ENCODE results near the gene CBX6. TPM values are rescaled to one million over a fixed set of nuclear protein-coding genes. Genes with fewer than 3 reads are reported as not detected.

Gene CBX6
- total RNA-seq, 1 experiment from 2014 or later = 140 TPM

- H3K27ac Mint-ChIP-seq (ENCODE audit: unreplicated experiment) = peak within 1 kb of the TSS; percentile 77
- TF ChIP-seq, protein P1, sequence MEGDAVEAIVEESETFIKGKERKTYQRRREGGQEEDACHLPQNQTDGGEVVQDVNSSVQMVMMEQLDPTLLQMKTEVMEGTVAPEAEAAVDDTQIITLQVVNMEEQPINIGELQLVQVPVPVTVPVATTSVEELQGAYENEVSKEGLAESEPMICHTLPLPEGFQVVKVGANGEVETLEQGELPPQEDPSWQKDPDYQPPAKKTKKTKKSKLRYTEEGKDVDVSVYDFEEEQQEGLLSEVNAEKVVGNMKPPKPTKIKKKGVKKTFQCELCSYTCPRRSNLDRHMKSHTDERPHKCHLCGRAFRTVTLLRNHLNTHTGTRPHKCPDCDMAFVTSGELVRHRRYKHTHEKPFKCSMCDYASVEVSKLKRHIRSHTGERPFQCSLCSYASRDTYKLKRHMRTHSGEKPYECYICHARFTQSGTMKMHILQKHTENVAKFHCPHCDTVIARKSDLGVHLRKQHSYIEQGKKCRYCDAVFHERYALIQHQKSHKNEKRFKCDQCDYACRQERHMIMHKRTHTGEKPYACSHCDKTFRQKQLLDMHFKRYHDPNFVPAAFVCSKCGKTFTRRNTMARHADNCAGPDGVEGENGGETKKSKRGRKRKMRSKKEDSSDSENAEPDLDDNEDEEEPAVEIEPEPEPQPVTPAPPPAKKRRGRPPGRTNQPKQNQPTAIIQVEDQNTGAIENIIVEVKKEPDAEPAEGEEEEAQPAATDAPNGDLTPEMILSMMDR (IDR thresholded peaks at IDR 0.05; ENCODE audit: unreplicated experiment) = peak; percentile 10
- intact Hi-C loops (cut with micrococcal nuclease; ENCODE audit: unreplicated experiment) = no loop called here
- H3K9me3 Mint-ChIP-seq (ENCODE audit: low read depth, unreplicated experiment) = no peaks in the 10 kb centered on the region
- H3K4me1 Mint-ChIP-seq (ENCODE audit: low read depth, unreplicated experiment) = peaks cover 33% of the 10 kb centered on the region
- BruUV-seq (replicated peaks) = no TSS peak
- peaks cover 88% of the 10 kb centered on the region for H3K27me3 Mint-ChIP-seq (ENCODE audit: unreplicated experiment)
- DNase-seq = peak; percentile 64
- peak within 1 kb of the TSS; percentile 71 for H3K4me3 Mint-ChIP-seq (ENCODE audit: low read depth, unreplicated experiment)
- H3K36me3 Mint-ChIP-seq (ENCODE audit: insufficient read depth, unreplicated experiment) = peaks cover 8% of the 10 kb centered on the region
- CTCF ChIA-PET = interaction anchor here (5.9 kb wide), 1 partner anchor 74 kb away, joined by 49 read pairs; no protein-coding TSS in a partner anchor
Observed at GRCh38 chr22:38843657-38844314, 28.2 kb downstream of the CBX6 start, which contains the start of gene NPTXR. TSS of gene NPTXR (minus strand) at chr22:38844028.

DNA sequence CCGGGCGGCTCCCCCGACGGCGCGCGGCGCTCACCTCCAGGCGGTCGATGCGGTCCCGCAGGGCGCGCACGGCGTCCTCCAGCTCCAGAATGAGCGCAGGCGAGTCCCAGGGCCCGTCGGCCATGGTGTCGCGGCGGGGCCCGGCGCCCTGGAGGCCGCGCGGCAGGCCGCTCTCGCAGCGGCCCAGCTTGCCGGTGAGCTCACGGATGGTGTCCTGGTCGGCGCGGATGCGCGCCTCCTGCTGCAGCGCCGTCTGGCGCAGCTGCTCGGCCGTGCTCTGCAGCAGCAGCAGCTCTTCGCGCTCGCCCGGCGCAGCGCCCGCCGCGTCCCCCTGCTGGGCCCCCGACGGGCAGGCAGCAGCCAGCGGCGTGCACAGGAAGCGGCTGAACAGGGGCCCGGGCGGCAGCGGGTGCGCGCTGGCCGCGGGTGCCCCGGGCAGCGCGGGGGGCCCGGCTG is 28.8 kb downstream of the CBX6 start:
- no peaks in the 10 kb centered on the region for H3K9me3 Mint-ChIP-seq (ENCODE audit: low read depth, unreplicated experiment)
- intact Hi-C loops (cut with micrococcal nuclease; ENCODE audit: unreplicated experiment) = no loop called here
- TF ChIP-seq, protein P1 (IDR thresholded peaks at IDR 0.05; ENCODE audit: unreplicated experiment) = peak; percentile 36
- peaks cover 82% of the 10 kb centered on the region for H3K27me3 Mint-ChIP-seq (ENCODE audit: unreplicated experiment)
- no TSS peak for BruUV-seq (replicated peaks)
- CTCF ChIA-PET = interaction anchor here (0.5 to 5.9 kb wide), 3 partner anchors 27 to 106 kb away, joined by 4 to 49 read pairs (median 4); no protein-coding TSS in a partner anchor
- H3K4me1 Mint-ChIP-seq (ENCODE audit: low read depth, unreplicated experiment) = peaks cover 33% of the 10 kb centered on the region
- H3K4me3 Mint-ChIP-seq (ENCODE audit: low read depth, unreplicated experiment) = peak overlapping the region; percentile 71
- DNase-seq = peak; percentile 70
- peak overlapping the region; percentile 77 for H3K27ac Mint-ChIP-seq (ENCODE audit: unreplicated experiment)
- peaks cover 8% of the 10 kb centered on the region for H3K36me3 Mint-ChIP-seq (ENCODE audit: insufficient read depth, unreplicated experiment)

- intact Hi-C loops (cut with micrococcal nuclease; ENCODE audit: unreplicated experiment) = no loop called here
- no peak for DNase-seq
- CTCF ChIA-PET = interaction anchor here (0.5 to 5.9 kb wide), 4 partner anchors 28 to 233 kb away, joined by 4 to 49 read pairs (median 4); no protein-coding TSS in a partner anchor
- H3K27ac Mint-ChIP-seq (ENCODE audit: unreplicated experiment) = peak overlapping the region; percentile 77
- TSS peak; percentile 43 for BruUV-seq (replicated peaks)
- TF ChIP-seq, protein P1 (IDR thresholded peaks at IDR 0.05; ENCODE audit: unreplicated experiment) = no peak
- H3K9me3 Mint-ChIP-seq (ENCODE audit: low read depth, unreplicated experiment) = no peaks in the 10 kb centered on the region
- peaks cover 77% of the 10 kb centered on the region for H3K27me3 Mint-ChIP-seq (ENCODE audit: unreplicated experiment)
- peaks cover 8% of the 10 kb centered on the region for H3K36me3 Mint-ChIP-seq (ENCODE audit: insufficient read depth, unreplicated experiment)
- peaks cover 33% of the 10 kb centered on the region for H3K4me1 Mint-ChIP-seq (ENCODE audit: low read depth, unreplicated experiment)
- H3K4me3 Mint-ChIP-seq (ENCODE audit: low read depth, unreplicated experiment) = peak overlapping the region; percentile 71
Observed at GRCh38 chr22:38842512-38843200, 29.4 kb downstream of the CBX6 start.

GRCh38 chr22:38841635-38842034 is 30.4 kb downstream of the CBX6 start:
- no peak for DNase-seq
- CTCF ChIA-PET = interaction anchor here (5.9 kb wide), 1 partner anchor 72 kb away, joined by 49 read pairs; no protein-coding TSS in a partner anchor
- Mint-ChIP-seq H3K4me3 (ENCODE audit: low read depth, unreplicated experiment) (no peak overlapping the region), H3K36me3 (ENCODE audit: insufficient read depth, unreplicated experiment) (peaks cover 8% of the 10 kb centered on the region), H3K9me3 (ENCODE audit: low read depth, unreplicated experiment) (no peaks in the 10 kb centered on the region), H3K27me3 (ENCODE audit: unreplicated experiment) (peaks cover 66% of the 10 kb centered on the region), H3K27ac (ENCODE audit: unreplicated experiment) (no peak overlapping the region), H3K4me1 (ENCODE audit: low read depth, unreplicated experiment) (peaks cover 33% of the 10 kb centered on the region)
- TF ChIP-seq, protein P1 (IDR thresholded peaks at IDR 0.05; ENCODE audit: unreplicated experiment) = no peak
- no TSS peak for BruUV-seq (replicated peaks)
- intact Hi-C loops (cut with micrococcal nuclease; ENCODE audit: unreplicated experiment) = no loop called here
